ENCODE data around the gene ANKRD13B. TPM values are rescaled to one million over a fixed set of nuclear protein-coding genes. Genes with fewer than 3 reads are reported as not detected.

ANKRD13B gene
- total RNA-seq, 1 donor from 2014 or later: 24.5 TPM

DNA sequence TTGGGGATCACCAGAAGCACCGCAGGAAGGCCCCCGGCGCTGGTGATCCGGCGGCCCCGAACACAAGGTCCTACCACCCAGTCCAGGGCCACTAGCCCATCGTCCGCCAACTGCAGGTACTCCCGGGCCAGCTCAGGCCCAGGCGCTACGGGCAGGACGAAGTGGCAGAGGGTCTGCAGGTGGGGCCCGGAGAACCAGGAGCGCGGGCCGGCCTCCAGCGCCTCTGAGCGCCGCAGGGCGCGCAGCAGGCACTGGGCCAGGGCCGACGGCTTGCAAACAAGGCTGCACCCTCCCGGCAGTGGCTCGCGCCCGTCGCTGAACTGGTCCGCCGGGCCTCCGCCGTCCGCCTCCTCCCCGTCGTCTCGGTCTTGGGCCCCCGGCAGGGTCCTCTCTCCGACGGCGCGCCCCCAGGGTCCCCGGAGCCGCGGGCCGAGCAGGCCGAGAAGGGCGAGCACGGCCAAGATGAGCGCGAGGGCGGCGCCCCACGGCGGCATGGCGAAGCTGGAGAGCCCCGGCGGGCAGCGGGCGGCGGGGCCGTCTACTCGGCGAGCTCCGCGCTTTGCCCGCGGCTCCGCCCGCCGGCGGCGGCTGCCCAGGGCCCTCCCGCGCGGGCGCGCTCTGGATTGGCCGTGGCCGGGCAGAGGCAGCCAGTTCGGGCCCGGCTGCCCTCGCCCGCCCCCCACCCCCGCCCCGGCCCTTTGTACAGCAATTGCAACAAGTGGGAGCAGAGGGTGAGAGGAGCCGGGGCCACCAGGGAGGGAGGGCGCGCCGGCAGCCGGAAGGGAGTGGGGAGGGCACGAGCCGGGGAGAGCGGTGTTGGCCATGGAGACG, 26.2 kb upstream of the ANKRD13B start, which contains the start of gene ABHD15:
Gene ABHD15 (minus strand): TSS at position 565 of the 831 bp plus-strand sequence. CDS start 71 bp downstream, at position 494.
- H3K4me1 Mint-ChIP-seq (ENCODE audit: low read depth): peaks cover 25% of the 10 kb centered on the region
- no peaks in the 10 kb centered on the region for H3K9me3 Mint-ChIP-seq (ENCODE audit: low read depth)
- H3K27ac Mint-ChIP-seq (ENCODE audit: unreplicated experiment): peak within 1 kb of the TSS; percentile 79
- peak; percentile 91 for DNase-seq (ENCODE audit: low spot score)
- H3K27me3 Mint-ChIP-seq (ENCODE audit: low read depth): no peaks in the 10 kb centered on the region
- TF ChIP-seq, protein P1, sequence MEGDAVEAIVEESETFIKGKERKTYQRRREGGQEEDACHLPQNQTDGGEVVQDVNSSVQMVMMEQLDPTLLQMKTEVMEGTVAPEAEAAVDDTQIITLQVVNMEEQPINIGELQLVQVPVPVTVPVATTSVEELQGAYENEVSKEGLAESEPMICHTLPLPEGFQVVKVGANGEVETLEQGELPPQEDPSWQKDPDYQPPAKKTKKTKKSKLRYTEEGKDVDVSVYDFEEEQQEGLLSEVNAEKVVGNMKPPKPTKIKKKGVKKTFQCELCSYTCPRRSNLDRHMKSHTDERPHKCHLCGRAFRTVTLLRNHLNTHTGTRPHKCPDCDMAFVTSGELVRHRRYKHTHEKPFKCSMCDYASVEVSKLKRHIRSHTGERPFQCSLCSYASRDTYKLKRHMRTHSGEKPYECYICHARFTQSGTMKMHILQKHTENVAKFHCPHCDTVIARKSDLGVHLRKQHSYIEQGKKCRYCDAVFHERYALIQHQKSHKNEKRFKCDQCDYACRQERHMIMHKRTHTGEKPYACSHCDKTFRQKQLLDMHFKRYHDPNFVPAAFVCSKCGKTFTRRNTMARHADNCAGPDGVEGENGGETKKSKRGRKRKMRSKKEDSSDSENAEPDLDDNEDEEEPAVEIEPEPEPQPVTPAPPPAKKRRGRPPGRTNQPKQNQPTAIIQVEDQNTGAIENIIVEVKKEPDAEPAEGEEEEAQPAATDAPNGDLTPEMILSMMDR (IDR thresholded peaks at IDR 0.05): no peak
- peaks cover 13% of the 10 kb centered on the region for H3K36me3 Mint-ChIP-seq (ENCODE audit: low read depth)
- peak within 1 kb of the TSS; percentile 89 for H3K4me3 Mint-ChIP-seq (ENCODE audit: unreplicated experiment)

DNA sequence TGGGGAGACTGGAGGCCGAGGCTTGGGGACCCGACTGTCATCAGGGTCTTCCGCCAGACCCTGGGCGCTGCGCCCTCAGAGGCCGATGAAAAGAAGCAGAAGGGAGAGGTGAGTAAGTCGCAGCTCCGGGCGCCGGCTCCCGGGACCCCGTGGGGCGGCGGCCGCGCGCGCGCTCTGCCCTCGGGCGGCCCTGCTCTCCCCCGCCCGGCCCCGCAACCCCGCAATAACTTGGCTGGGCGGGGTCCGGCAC, 25.7 kb upstream of the ANKRD13B start:
- Mint-ChIP-seq H3K4me3 (ENCODE audit: unreplicated experiment) (peak overlapping the region; percentile 89), H3K9me3 (ENCODE audit: low read depth) (no peaks in the 10 kb centered on the region), H3K27me3 (ENCODE audit: low read depth) (no peaks in the 10 kb centered on the region), H3K36me3 (ENCODE audit: low read depth) (peaks cover 9% of the 10 kb centered on the region), H3K4me1 (ENCODE audit: low read depth) (peaks cover 25% of the 10 kb centered on the region), H3K27ac (ENCODE audit: unreplicated experiment) (peak overlapping the region; percentile 79)
- TF ChIP-seq, protein P1 (IDR thresholded peaks at IDR 0.05): no peak
- no peak for DNase-seq (ENCODE audit: low spot score)

DNA sequence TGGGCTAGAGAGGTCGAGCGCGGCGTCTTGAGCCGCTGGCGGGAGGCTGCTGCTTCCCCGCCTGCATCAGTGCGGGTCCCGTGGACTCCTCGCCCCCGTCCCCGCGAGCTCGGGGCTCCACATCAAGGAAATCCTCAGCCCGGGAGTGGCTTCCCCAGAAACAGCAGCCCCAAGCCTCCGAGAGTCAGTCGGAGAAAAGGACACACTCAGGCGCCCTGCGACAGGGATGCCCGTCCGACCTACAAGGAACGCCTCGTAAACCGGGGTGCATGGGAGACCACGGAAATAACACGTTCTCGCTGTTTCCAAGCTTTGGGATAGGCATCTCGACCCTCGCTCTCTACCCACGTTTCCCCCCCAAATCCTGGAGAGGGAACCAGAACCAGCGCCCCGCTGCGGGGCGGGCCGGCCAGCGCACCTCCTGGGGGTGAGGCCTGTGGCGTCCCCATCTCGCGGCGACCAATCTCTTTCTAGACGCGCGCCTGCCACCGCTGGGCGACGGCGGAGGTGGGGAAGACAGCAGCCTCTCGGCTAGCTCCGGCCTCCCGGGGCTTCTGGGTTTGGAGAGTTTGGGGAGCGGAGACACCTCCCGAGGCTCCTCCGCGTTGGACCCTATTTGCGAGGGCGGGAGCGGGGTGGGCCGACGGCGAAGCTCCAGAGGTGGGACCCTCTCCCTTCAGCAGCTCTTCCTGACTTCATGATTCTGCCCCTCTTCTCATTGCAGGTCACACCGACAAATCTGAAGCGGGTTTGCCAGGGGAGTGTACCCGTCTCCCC, 25.2 kb upstream of the ANKRD13B start:
- Mint-ChIP-seq H3K27me3 (ENCODE audit: low read depth) (no peaks in the 10 kb centered on the region), H3K36me3 (ENCODE audit: low read depth) (peaks cover 5% of the 10 kb centered on the region), H3K9me3 (ENCODE audit: low read depth) (no peaks in the 10 kb centered on the region), H3K4me3 (ENCODE audit: unreplicated experiment) (peak overlapping the region; percentile 89), H3K27ac (ENCODE audit: unreplicated experiment) (peak overlapping the region; percentile 91), H3K4me1 (ENCODE audit: low read depth) (peaks cover 25% of the 10 kb centered on the region)
- DNase-seq (ENCODE audit: low spot score): no peak
- TF ChIP-seq, protein P1 (IDR thresholded peaks at IDR 0.05): peak; percentile 60

- peak; percentile 92 for DNase-seq (ENCODE audit: low spot score)
- Mint-ChIP-seq H3K27ac (ENCODE audit: unreplicated experiment) (peak within 1 kb of the TSS; percentile 91), H3K9me3 (ENCODE audit: low read depth) (no peaks in the 10 kb centered on the region), H3K4me3 (ENCODE audit: unreplicated experiment) (peak within 1 kb of the TSS; percentile 89), H3K36me3 (ENCODE audit: low read depth) (peaks cover 5% of the 10 kb centered on the region), H3K4me1 (ENCODE audit: low read depth) (peaks cover 31% of the 10 kb centered on the region), H3K27me3 (ENCODE audit: low read depth) (no peaks in the 10 kb centered on the region)
- TF ChIP-seq, protein P1 (IDR thresholded peaks at IDR 0.05): peak; percentile 29
Observed at GRCh38 chr17:29568331-29569244, 24.3 kb upstream of the ANKRD13B start, which contains the start of gene TP53I13. TP53I13 (plus strand) TSS chr17:29568701; CDS start chr17:29568759, 58 bp downstream.
